Measurements from ENCODE around the gene NRG2. TPM values are rescaled to one million over a fixed set of nuclear protein-coding genes. Genes with fewer than 3 reads are reported as not detected.

NRG2 gene
- total RNA-seq, 2 donors from 2014 or later = 5.6 to 6.5 TPM

- TF ChIP-seq CTCF (IDR thresholded peaks at IDR 0.05) (no peak), POLR2A (IDR thresholded peaks at IDR 0.05) (no peak)
- 89 to 91% methylated on average over 4 to 7 of the region's 7 CpGs for whole genome bisulfite sequencing, 2 donors
- no peaks in the 10 kb centered on the region for H3K9me3 ChIP-seq
- no peak overlapping the region for H3K27ac ChIP-seq
- H3K36me3 ChIP-seq (replicated peaks in 1 of 2; ENCODE audit: insufficient read depth in 1 of 2, low read depth in 2 of 2) = no peaks in the 10 kb centered on the region
- DNase-seq (no peak), ATAC-seq (no peak)
- no peaks in the 10 kb centered on the region for H3K4me1 ChIP-seq
- no peak overlapping the region for H3K4me3 ChIP-seq
- no peaks in the 10 kb centered on the region for H3K27me3 ChIP-seq
- intact Hi-C loops (cut with DNase I) = no loop called here
Measured at GRCh38 chr5:139823757-139824355, 219.2 kb downstream of the NRG2 start.

- no peaks in the 10 kb centered on the region for H3K36me3 ChIP-seq (replicated peaks in 1 of 2; ENCODE audit: insufficient read depth in 1 of 2, low read depth in 2 of 2)
- no peaks in the 10 kb centered on the region for H3K27me3 ChIP-seq
- DNase-seq = no peak
- ATAC-seq = no peak
- 82 to 91% methylated on average over 12 to 24 of the region's 25 CpGs for WGBS, 2 donors
- no peaks in the 10 kb centered on the region for H3K4me1 ChIP-seq
- H3K27ac ChIP-seq = no peak overlapping the region
- no peaks in the 10 kb centered on the region for H3K9me3 ChIP-seq
- TF ChIP-seq CTCF (IDR thresholded peaks at IDR 0.05) = no peak
- no peak for TF ChIP-seq POLR2A (IDR thresholded peaks at IDR 0.05)
- intact Hi-C loops (cut with DNase I) = no loop called here
- no peak overlapping the region for H3K4me3 ChIP-seq
Measured at GRCh38 chr5:139822553-139823425, 220.3 kb downstream of the NRG2 start.

GRCh38 chr5:139821806-139822552 is 221.1 kb downstream of the NRG2 start:
- ATAC-seq (no peak), DNase-seq (no peak)
- Histone ChIP-seq H3K27ac (no peak overlapping the region), H3K27me3 (no peaks in the 10 kb centered on the region), H3K4me1 (no peaks in the 10 kb centered on the region), H3K9me3 (no peaks in the 10 kb centered on the region), H3K4me3 (no peak overlapping the region), H3K36me3 (replicated peaks in 1 of 2; ENCODE audit: insufficient read depth in 1 of 2, low read depth in 2 of 2) (no peaks in the 10 kb centered on the region)
- intact Hi-C loops (cut with DNase I) = no loop called here
- WGBS, 2 donors = 84 to 96% methylated on average over 3 to 11 of the region's 11 CpGs
- no peak for TF ChIP-seq CTCF (IDR thresholded peaks at IDR 0.05)
- TF ChIP-seq POLR2A (IDR thresholded peaks at IDR 0.05) = no peak

- DNase-seq = no peak
- Histone ChIP-seq H3K4me3 (no peak overlapping the region), H3K27me3 (no peaks in the 10 kb centered on the region), H3K9me3 (no peaks in the 10 kb centered on the region), H3K36me3 (replicated peaks in 1 of 2; ENCODE audit: insufficient read depth in 1 of 2, low read depth in 2 of 2) (no peaks in the 10 kb centered on the region), H3K4me1 (no peaks in the 10 kb centered on the region), H3K27ac (no peak overlapping the region)
- TF ChIP-seq CTCF (IDR thresholded peaks at IDR 0.05) (no peak), POLR2A (IDR thresholded peaks at IDR 0.05) (no peak)
- ATAC-seq = no peak
- WGBS, 2 donors = 62 to 87% methylated on average over 4 of the region's 4 CpGs
- intact Hi-C loops (cut with DNase I) = no loop called here
Measured at GRCh38 chr5:139820606-139821005, 222.5 kb downstream of the NRG2 start.

Measured in body of pancreas (tissue), 4 donors.